ENCODE results near the gene P2RX4.
"Not testable (repeated sequence)": the region's sequence is repeated elsewhere in the genome, so short reads cannot be mapped to it uniquely, and the experiment has no call there.

Gene P2RX4

DNA sequence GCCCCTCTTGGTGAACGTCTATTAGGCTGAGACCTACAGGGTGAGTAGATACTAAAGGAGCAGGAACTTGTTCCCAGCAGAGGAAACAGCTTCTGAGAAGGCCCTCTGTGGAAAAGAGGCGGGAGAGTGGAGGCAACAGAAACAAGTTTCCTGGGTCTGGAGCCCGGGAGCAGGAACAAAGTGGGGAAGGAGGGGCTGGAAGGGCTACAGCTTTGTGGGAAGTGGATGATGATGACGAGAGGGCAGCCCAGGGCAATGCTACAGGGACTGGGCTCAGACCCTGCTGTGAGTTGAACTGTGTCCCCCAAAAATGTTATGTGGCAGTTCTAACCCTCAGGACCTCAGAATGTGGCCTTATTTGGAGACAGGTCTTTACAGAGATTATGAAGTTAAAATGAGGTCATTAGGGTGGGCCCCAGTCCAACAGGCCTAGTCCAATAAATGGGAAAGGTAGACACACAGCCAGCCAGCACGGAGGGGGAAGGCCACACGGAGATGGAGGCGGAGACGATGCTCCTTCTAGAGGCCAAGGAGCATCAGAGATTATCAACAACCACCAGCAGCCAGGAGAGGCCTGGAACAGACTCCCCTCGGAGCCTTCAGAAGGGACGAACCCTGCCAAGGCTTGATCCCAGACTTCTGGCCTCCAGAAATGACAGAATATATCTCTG is 72.3 kb downstream of the P2RX4 start:
- DNase-seq (ENCODE audit: low read depth in 2 of 2), result no peak
- TF ChIP-seq, protein P1, sequence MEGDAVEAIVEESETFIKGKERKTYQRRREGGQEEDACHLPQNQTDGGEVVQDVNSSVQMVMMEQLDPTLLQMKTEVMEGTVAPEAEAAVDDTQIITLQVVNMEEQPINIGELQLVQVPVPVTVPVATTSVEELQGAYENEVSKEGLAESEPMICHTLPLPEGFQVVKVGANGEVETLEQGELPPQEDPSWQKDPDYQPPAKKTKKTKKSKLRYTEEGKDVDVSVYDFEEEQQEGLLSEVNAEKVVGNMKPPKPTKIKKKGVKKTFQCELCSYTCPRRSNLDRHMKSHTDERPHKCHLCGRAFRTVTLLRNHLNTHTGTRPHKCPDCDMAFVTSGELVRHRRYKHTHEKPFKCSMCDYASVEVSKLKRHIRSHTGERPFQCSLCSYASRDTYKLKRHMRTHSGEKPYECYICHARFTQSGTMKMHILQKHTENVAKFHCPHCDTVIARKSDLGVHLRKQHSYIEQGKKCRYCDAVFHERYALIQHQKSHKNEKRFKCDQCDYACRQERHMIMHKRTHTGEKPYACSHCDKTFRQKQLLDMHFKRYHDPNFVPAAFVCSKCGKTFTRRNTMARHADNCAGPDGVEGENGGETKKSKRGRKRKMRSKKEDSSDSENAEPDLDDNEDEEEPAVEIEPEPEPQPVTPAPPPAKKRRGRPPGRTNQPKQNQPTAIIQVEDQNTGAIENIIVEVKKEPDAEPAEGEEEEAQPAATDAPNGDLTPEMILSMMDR (IDR thresholded peaks at IDR 0.05; ENCODE audit: low read depth, low read length), result no peak

GRCh38 chr12:121282910-121283309 is 73.0 kb downstream of the P2RX4 start:
- DNase-seq (ENCODE audit: low read depth in 2 of 2); H3K4me3 ChIP-seq (replicated peaks in 1 of 2; ENCODE audit: low read depth in 2 of 2, low read length in 2 of 2): not testable (repeated sequence)

More for the DNA sequence above, 72.3 kb downstream of the P2RX4 start:
- no peak overlapping the region for H3K4me3 ChIP-seq (replicated peaks in 1 of 2; ENCODE audit: low read depth in 2 of 2, low read length in 2 of 2)

DNA sequence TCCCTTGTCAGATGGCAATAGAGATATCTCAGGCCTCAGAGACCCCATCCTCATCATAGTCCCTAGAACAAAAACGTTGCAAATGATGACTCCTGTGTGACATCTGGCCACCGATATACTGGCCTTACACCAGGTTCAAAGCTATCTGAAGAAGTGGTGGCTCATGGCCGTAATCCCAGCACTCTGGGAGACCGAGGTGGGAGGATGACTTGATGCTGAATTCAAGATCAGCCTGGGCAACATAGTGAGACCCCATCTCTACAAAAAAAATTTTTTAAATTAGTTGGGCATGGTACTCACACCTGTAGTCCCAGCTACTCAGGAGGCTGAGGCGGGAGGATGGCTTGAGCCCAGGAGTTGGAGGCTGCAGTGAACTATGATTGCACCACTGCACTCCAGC is 73.5 kb downstream of the P2RX4 start:
- no peak overlapping the region for H3K4me3 ChIP-seq (replicated peaks in 1 of 2; ENCODE audit: low read depth in 2 of 2, low read length in 2 of 2)
- no peak for DNase-seq (ENCODE audit: low read depth in 2 of 2)
- TF ChIP-seq, protein P1 (IDR thresholded peaks at IDR 0.05; ENCODE audit: low read depth, low read length), result no peak
